Activated CD8-positive, alpha-beta memory T cell treated with anti-CD3 and anti-CD28 coated beads for 48 hours (primary cell): ENCODE results near the gene PSMC2.
"Not testable (repeated sequence)": the region's sequence is repeated elsewhere in the genome, so short reads cannot be mapped to it uniquely, and the experiment has no call there.

Experiments
- DNase-seq, 3 experiments: peaks; one replicate each; pipeline ENCODE4 v3.0.0-alpha.2; 2020; ENCODE audit warnings: low read depth in 2 of 3, low spot score in 2 of 3

Gene PSMC2

GRCh38 chr7:103373866-103374643 lies 26.6 kb downstream of the PSMC2 start:
- no peak for DNase-seq

- DNase-seq, result no peak
These were observed 32.0 kb downstream of the PSMC2 start for GRCh38 chr7:103379270-103379975.

- no peak for DNase-seq
These were observed 33.1 kb downstream of the PSMC2 start for GRCh38 chr7:103380395-103381191.

GRCh38 chr7:103381280-103382031 lies 34.0 kb downstream of the PSMC2 start:
- no peak for DNase-seq

GRCh38 chr7:103382032-103382402 lies 34.6 kb downstream of the PSMC2 start:
- DNase-seq, result no peak

- no peak for DNase-seq
These were observed 39.8 kb downstream of the PSMC2 start for GRCh38 chr7:103387242-103387641.

- no peak for DNase-seq
These were observed 41.2 kb downstream of the PSMC2 start for GRCh38 chr7:103388469-103389140.

GRCh38 chr7:103389263-103389662 lies 41.8 kb downstream of the PSMC2 start:
- no peak for DNase-seq

GRCh38 chr7:103391150-103391549 lies 43.7 kb downstream of the PSMC2 start:
- no peak for DNase-seq

- DNase-seq, result no peak
These were observed 44.5 kb downstream of the PSMC2 start for GRCh38 chr7:103391976-103392375.

- no peak for DNase-seq
These were observed 47.1 kb downstream of the PSMC2 start for GRCh38 chr7:103394566-103394965.

- no peak for DNase-seq
These were observed 47.6 kb downstream of the PSMC2 start for GRCh38 chr7:103395071-103395470.

- DNase-seq, result no peak
These were observed 49.0 kb downstream of the PSMC2 start for GRCh38 chr7:103396471-103396870.

GRCh38 chr7:103398483-103399127 lies 51.2 kb downstream of the PSMC2 start:
- DNase-seq, result no peak

- not testable (repeated sequence) for DNase-seq
These were observed 52.2 kb downstream of the PSMC2 start for GRCh38 chr7:103399687-103400086.

GRCh38 chr7:103405789-103406613 lies 58.6 kb downstream of the PSMC2 start:
- not testable (repeated sequence) for DNase-seq

GRCh38 chr7:103412151-103412550 lies 64.7 kb downstream of the PSMC2 start:
- no peak for DNase-seq

GRCh38 chr7:103413407-103413806 lies 66.0 kb downstream of the PSMC2 start:
- DNase-seq, result no peak

- no peak for DNase-seq
These were observed 70.8 kb downstream of the PSMC2 start for GRCh38 chr7:103418241-103418640.
